ENCODE results near the gene IL1R2. TPM values are rescaled to one million over a fixed set of nuclear protein-coding genes. Genes with fewer than 3 reads are reported as not detected.

Gene IL1R2
- total and polyA plus RNA-seq, 2 of the 13 experiments (the other 11 are each of a cell fraction or from before 2014, with no cell fraction given) = 3.6 to 7.3 TPM

- TF ChIP-seq ZNF318 (CRISPR knock-in tag; IDR thresholded peaks at IDR 0.05) (no peak), BRF2 (CRISPR knock-in tag; IDR thresholded peaks at IDR 0.05) (no peak)
Observed at GRCh38 chr2:101961338-101962191, 30.2 kb upstream of the IL1R2 start (continued).
